Keratinocyte (primary cell): Measurements from ENCODE around the gene ZNF786. TPM values are rescaled to one million over a fixed set of nuclear protein-coding genes. Genes with fewer than 3 reads are reported as not detected.

Experiments
- DNase-seq: peaks from one replicate; pipeline ENCODE4 v3.0.0-alpha.2; 2011; ENCODE audit warnings: low read depth, missing footprints, low spot score
- FAIRE-seq: peaks from 2 replicates; lab custom pipeline; 2011; peaks lifted over from hg19 to GRCh38; lab: Jason Lieb, UNC
- H2AFZ ChIP-seq: 2 replicates; pipeline ENCODE4 v1.6.0; 2012; ENCODE audit warnings: low read length, control low read depth, inconsistent platforms; ENCODE audit not compliant: control insufficient read depth
- H3K27ac ChIP-seq: 2 replicates; pipeline ENCODE4 v1.5.1; 2011; ENCODE audit warnings: low read length; ENCODE audit not compliant: control insufficient read depth, insufficient read depth
- H3K27me3 ChIP-seq: 3 replicates; pipeline ENCODE4 v1.6.0; 2011; ENCODE audit warnings: low read length; ENCODE audit not compliant: control insufficient read depth, insufficient read depth; ENCODE audit errors: extremely low read depth
- H3K36me3 ChIP-seq, 2 experiments: 2 replicates in 1 of 2; 3 replicates in 1 of 2; pipeline ENCODE4 v1.5.1; 2011; ENCODE audit warnings: low read length in 2 of 2, mild to moderate bottlenecking in 1 of 2; ENCODE audit not compliant: control insufficient read depth in 2 of 2, insufficient read depth in 2 of 2; ENCODE audit errors: extremely low read depth in 1 of 2
- H3K4me1 ChIP-seq: 3 replicates; pipeline ENCODE4 v1.5.1; 2011; ENCODE audit warnings: low read length; ENCODE audit not compliant: control insufficient read depth, insufficient read depth; ENCODE audit errors: extremely low read depth
- H3K4me2 ChIP-seq: 3 replicates; pipeline ENCODE4 v1.6.0; 2011; ENCODE audit warnings: low read depth, low read length; ENCODE audit not compliant: control insufficient read depth, insufficient read depth; ENCODE audit errors: extremely low read depth
- H3K4me3 ChIP-seq, 3 experiments: fragments of 200-600 bp in 1 of 3; sonication (generic) in 1 of 3; 2 replicates in 2 of 3; 3 replicates in 1 of 3; pipeline ENCODE4 v1.5.1; 2011 to 2016; ENCODE audit warnings: low read length in 3 of 3, mild to moderate bottlenecking in 3 of 3, control low read depth in 2 of 3, inconsistent platforms in 1 of 3, low read depth in 1 of 3, mixed read lengths in 1 of 3, mixed run types in 1 of 3, moderate library complexity in 1 of 3; ENCODE audit not compliant: control insufficient read depth in 2 of 3, insufficient read depth in 2 of 3; ENCODE audit errors: extremely low read depth in 1 of 3
- H3K79me2 ChIP-seq: 2 replicates; pipeline ENCODE4 v1.6.0; 2012; ENCODE audit warnings: low read length; ENCODE audit not compliant: control insufficient read depth, insufficient read depth
- H3K9ac ChIP-seq: 3 replicates; pipeline ENCODE4 v1.6.0; 2011; ENCODE audit warnings: low read length; ENCODE audit not compliant: control insufficient read depth, insufficient read depth; ENCODE audit errors: extremely low read depth
- H3K9me1 ChIP-seq: 3 replicates; pipeline ENCODE4 v1.6.0; 2011; ENCODE audit warnings: low read length; ENCODE audit not compliant: control insufficient read depth, insufficient read depth; ENCODE audit errors: extremely low read depth
- H3K9me3 ChIP-seq: 2 replicates; pipeline ENCODE4 v1.5.1; 2012; ENCODE audit warnings: low read depth, low read length; ENCODE audit not compliant: control insufficient read depth
- H4K20me1 ChIP-seq: 3 replicates; pipeline ENCODE4 v1.6.0; 2011; ENCODE audit warnings: low read length; ENCODE audit not compliant: control insufficient read depth, insufficient read depth; ENCODE audit errors: extremely low read depth
- EZH2 ChIP-seq: IDR thresholded peaks from one replicate; pipeline ENCODE4 v1.6.1; 2012; ENCODE audit warnings: inconsistent platforms, mild to moderate bottlenecking, low read length, moderate library complexity
- dilution Hi-C: fragments of 300-500 bp; cut with MboI; formaldehyde crosslinking; loops from one replicate; pipeline ENCODE4 v1.7.0; 2020; ENCODE audit warnings: low sequenced_read_pairs; ENCODE audit not compliant: extremely low pct_ligation_motif_present
- polyA plus RNA-seq, 5 experiments: library from polyadenylated mRNA; depleted of rRNA in 3 of 5; stranded (reverse) in 3 of 5; stranded (forward) in 1 of 5; unstranded in 1 of 5; fragments of >200 nt; gene quantifications; 1 replicate in 1 of 5; 2 replicates in 3 of 5; 3 replicates in 1 of 5; pipeline versions ENCODE4 v1.2.1 to v1.2.3, GENCODE V29; 2011 to 2012; ENCODE audit warnings: missing spikeins in 2 of 5, low read depth in 1 of 5, low replicate concordance in 1 of 5
- TF ChIP-seq, protein P1 (sequence below), 3 experiments: IDR thresholded peaks in 1 of 3; conservative IDR thresholded peaks in 1 of 3; optimal IDR thresholded peaks in 1 of 3; 2 replicates in 2 of 3; 3 replicates in 1 of 3; pipeline versions ENCODE3 to v1.5.1; 2011; ENCODE audit warnings: low read length in 3 of 3, mild to moderate bottlenecking in 3 of 3, moderate library complexity in 2 of 3, control low read depth in 1 of 3, inconsistent platforms in 1 of 3; ENCODE audit not compliant: insufficient read depth in 2 of 3; ENCODE audit errors: extremely low read depth in 1 of 3

Gene ZNF786
- polyA plus RNA-seq, 1 donor (not counting 4 experiments of a cell fraction or from before 2014, with no cell fraction given): 2.8 TPM

GRCh38 chr7:149087376-149087775 lies 3.1 kb downstream of the ZNF786 start:
- Histone ChIP-seq H3K4me1 (no peaks in the 10 kb centered on the region), H3K27me3 (no peaks in the 10 kb centered on the region), H3K4me3 (no peak overlapping the region), H3K9ac (no peak overlapping the region), H3K79me2 (peaks cover 30% of the 10 kb centered on the region), H3K36me3 (no peaks in the 10 kb centered on the region), H3K9me1 (no peaks in the 10 kb centered on the region), H4K20me1 (no peaks in the 10 kb centered on the region), H3K27ac (no peak overlapping the region), H3K9me3 (no peaks in the 10 kb centered on the region), H3K4me2 (no peak overlapping the region), H2AFZ (no peak overlapping the region)
- dilution Hi-C loops: no loop called here
- FAIRE-seq (no peak), DNase-seq (no peak)
- no peak for TF ChIP-seq EZH2
- TF ChIP-seq, protein P1, sequence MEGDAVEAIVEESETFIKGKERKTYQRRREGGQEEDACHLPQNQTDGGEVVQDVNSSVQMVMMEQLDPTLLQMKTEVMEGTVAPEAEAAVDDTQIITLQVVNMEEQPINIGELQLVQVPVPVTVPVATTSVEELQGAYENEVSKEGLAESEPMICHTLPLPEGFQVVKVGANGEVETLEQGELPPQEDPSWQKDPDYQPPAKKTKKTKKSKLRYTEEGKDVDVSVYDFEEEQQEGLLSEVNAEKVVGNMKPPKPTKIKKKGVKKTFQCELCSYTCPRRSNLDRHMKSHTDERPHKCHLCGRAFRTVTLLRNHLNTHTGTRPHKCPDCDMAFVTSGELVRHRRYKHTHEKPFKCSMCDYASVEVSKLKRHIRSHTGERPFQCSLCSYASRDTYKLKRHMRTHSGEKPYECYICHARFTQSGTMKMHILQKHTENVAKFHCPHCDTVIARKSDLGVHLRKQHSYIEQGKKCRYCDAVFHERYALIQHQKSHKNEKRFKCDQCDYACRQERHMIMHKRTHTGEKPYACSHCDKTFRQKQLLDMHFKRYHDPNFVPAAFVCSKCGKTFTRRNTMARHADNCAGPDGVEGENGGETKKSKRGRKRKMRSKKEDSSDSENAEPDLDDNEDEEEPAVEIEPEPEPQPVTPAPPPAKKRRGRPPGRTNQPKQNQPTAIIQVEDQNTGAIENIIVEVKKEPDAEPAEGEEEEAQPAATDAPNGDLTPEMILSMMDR (optimal IDR thresholded peaks at IDR 0.05 in 1 of 3, IDR thresholded peaks at IDR 0.05 in 1 of 3, conservative IDR thresholded peaks at IDR 0.05 in 1 of 3; ENCODE audit: extremely low read depth in 1 of 3, insufficient read depth in 2 of 3, low read length in 3 of 3): no peak

DNA sequence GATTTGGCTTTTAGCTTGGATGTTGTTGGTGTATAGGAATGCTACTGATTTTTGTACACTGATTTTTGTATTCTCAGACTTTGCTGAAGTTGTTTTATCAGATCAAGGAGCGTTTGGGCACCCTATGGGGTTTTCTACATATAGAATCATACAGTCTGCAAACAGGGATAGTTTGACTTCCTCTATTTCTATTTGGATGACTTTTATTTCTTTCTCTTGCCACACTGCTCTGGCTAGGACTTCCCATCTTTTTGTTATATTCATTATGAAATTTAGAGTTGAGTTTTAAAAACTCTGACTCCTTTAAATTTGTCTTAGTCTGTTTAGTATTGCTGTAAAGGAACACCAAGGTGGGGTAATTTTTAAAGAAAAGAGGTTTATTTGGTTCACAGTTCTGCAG lies 4.7 kb downstream of the ZNF786 start:
- no peak for DNase-seq
- H3K27ac ChIP-seq: no peak overlapping the region
- H3K4me3 ChIP-seq: no peak overlapping the region
- H2AFZ ChIP-seq: no peak overlapping the region
- no peak for FAIRE-seq
- peaks cover 32% of the 10 kb centered on the region for H3K79me2 ChIP-seq
- TF ChIP-seq EZH2: no peak
- TF ChIP-seq, protein P1 (optimal IDR thresholded peaks at IDR 0.05 in 1 of 3, IDR thresholded peaks at IDR 0.05 in 1 of 3, conservative IDR thresholded peaks at IDR 0.05 in 1 of 3; ENCODE audit: extremely low read depth in 1 of 3, insufficient read depth in 2 of 3, low read length in 3 of 3): no peak
- H3K9me1 ChIP-seq: no peaks in the 10 kb centered on the region
- H3K4me1 ChIP-seq: no peaks in the 10 kb centered on the region
- no peak overlapping the region for H3K4me2 ChIP-seq
- H3K27me3 ChIP-seq: no peaks in the 10 kb centered on the region
- H3K9ac ChIP-seq: no peak overlapping the region
- H3K36me3 ChIP-seq: no peaks in the 10 kb centered on the region
- no peaks in the 10 kb centered on the region for H3K9me3 ChIP-seq
- dilution Hi-C loops: no loop called here
- H4K20me1 ChIP-seq: no peaks in the 10 kb centered on the region
